Nephron (organoid): ENCODE measurements around the gene RAB25.
A peak's percentile ranks its signal among the peaks of the same experiment; 100 is the strongest.
"Not testable (repeated sequence)": the region's sequence is repeated elsewhere in the genome, so short reads cannot be mapped to it uniquely, and the experiment has no call there.

ENCODE experiments used
- H3K27ac Mint-ChIP-seq, 3 experiments: 2 replicates each; pipeline ENCODE4 v1.8.0; 2020; ENCODE audit warnings: mixed read lengths in 3 of 3, mild to moderate bottlenecking in 2 of 3, moderate library complexity in 1 of 3
- H3K27me3 Mint-ChIP-seq: 2 replicates; pipeline ENCODE4 v1.8.0; 2021; ENCODE audit warnings: low read depth, mild to moderate bottlenecking, moderate library complexity, mixed read lengths
- H3K36me3 Mint-ChIP-seq: 2 replicates; pipeline ENCODE4 v1.8.0; 2020; ENCODE audit warnings: low read depth, mixed read lengths
- H3K4me1 Mint-ChIP-seq: 2 replicates; pipeline ENCODE4 v1.8.0; 2020; ENCODE audit warnings: mixed read lengths
- H3K4me3 Mint-ChIP-seq, 3 experiments: 2 replicates each; pipeline ENCODE4 v1.8.0; 2020; ENCODE audit warnings: mild to moderate bottlenecking in 3 of 3, mixed read lengths in 3 of 3, moderate library complexity in 2 of 3
- H3K9me3 Mint-ChIP-seq: 2 replicates; pipeline ENCODE4 v1.8.0; 2020; ENCODE audit warnings: mixed read lengths
- TF ChIP-seq, protein P1 (sequence below), 3 experiments: fragments of 200-600 bp; sonication (generic); IDR thresholded peaks; one replicate each; pipeline ENCODE4 v1.5.0; 2021; ENCODE audit warnings: antibody characterized with exemption in 3 of 3; ENCODE audit not compliant: unreplicated experiment in 3 of 3

RAB25 gene

DNA sequence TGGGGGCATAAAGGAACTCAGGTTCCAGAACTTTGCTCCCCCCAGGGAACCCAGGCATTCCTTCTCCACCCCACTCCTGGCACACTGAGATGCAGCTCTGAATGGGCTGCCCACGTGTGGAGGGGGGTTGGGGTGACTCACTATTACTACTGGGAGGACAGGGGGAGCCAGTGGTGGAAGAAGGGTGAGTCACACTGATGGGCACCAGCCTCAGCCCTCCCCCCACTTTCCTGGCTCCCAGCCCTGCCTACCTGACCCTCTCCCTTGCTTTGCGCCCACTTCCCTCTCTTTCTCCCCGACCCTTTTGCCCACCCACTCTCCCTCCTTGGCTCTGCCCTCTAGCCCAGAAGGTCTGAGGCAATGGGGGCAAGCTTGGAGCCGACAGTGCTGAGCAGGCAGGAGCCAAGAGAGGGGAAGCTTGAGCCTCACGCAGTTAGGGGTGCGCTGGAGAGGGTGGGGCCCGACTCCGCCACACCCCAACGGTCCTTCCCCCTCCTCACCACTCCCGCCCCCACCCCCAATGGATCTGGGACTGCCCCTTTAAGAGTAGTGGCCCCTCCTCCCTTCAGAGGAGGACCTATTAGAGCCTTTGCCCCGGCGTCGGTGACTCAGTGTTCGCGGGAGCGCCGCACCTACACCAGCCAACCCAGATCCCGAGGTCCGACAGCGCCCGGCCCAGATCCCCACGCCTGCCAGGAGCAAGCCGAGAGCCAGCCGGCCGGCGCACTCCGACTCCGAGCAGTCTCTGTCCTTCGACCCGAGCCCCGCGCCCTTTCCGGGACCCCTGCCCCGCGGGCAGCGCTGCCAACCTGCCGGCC is 53.4 kb downstream of the RAB25 start, which contains the start of gene LMNA:
Gene LMNA (plus strand): TSS at position 611 of the 818 bp plus-strand sequence. CDS start 208 bp downstream, outside the sequence.
- H3K27ac Mint-ChIP-seq = peak within 1 kb of the TSS; percentile 89 to 96 (median 94)
- peaks cover 12% of the 10 kb centered on the region for H3K36me3 Mint-ChIP-seq
- H3K27me3 Mint-ChIP-seq = peaks cover 8% of the 10 kb centered on the region
- no peaks in the 10 kb centered on the region for H3K9me3 Mint-ChIP-seq
- TF ChIP-seq, protein P1, sequence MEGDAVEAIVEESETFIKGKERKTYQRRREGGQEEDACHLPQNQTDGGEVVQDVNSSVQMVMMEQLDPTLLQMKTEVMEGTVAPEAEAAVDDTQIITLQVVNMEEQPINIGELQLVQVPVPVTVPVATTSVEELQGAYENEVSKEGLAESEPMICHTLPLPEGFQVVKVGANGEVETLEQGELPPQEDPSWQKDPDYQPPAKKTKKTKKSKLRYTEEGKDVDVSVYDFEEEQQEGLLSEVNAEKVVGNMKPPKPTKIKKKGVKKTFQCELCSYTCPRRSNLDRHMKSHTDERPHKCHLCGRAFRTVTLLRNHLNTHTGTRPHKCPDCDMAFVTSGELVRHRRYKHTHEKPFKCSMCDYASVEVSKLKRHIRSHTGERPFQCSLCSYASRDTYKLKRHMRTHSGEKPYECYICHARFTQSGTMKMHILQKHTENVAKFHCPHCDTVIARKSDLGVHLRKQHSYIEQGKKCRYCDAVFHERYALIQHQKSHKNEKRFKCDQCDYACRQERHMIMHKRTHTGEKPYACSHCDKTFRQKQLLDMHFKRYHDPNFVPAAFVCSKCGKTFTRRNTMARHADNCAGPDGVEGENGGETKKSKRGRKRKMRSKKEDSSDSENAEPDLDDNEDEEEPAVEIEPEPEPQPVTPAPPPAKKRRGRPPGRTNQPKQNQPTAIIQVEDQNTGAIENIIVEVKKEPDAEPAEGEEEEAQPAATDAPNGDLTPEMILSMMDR (IDR thresholded peaks at IDR 0.05; ENCODE audit: unreplicated experiment in 3 of 3) = no peak
- H3K4me1 Mint-ChIP-seq = peaks cover 63% of the 10 kb centered on the region
- H3K4me3 Mint-ChIP-seq = peak within 1 kb of the TSS; percentile 93 to 98 (median 96)

DNA sequence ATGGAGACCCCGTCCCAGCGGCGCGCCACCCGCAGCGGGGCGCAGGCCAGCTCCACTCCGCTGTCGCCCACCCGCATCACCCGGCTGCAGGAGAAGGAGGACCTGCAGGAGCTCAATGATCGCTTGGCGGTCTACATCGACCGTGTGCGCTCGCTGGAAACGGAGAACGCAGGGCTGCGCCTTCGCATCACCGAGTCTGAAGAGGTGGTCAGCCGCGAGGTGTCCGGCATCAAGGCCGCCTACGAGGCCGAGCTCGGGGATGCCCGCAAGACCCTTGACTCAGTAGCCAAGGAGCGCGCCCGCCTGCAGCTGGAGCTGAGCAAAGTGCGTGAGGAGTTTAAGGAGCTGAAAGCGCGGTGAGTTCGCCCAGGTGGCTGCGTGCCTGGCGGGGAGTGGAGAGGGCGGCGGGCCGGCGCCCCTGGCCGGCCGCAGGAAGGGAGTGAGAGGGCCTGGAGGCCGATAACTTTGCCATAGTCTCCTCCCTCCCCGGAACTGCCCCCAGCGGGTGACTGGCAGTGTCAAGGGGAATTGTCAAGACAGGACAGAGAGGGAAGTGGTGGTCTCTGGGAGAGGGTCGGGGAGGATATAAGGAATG is 54.1 kb downstream of the RAB25 start:
- H3K36me3 Mint-ChIP-seq = peaks cover 10% of the 10 kb centered on the region
- H3K4me3 Mint-ChIP-seq = peak overlapping the region; percentile 93 to 98 (median 96)
- H3K27ac Mint-ChIP-seq = peak overlapping the region; percentile 89 to 96 (median 94)
- peaks cover 63% of the 10 kb centered on the region for H3K4me1 Mint-ChIP-seq
- peaks cover 8% of the 10 kb centered on the region for H3K27me3 Mint-ChIP-seq
- TF ChIP-seq, protein P1 (IDR thresholded peaks at IDR 0.05; ENCODE audit: unreplicated experiment in 3 of 3) = no peak
- H3K9me3 Mint-ChIP-seq = no peaks in the 10 kb centered on the region

DNA sequence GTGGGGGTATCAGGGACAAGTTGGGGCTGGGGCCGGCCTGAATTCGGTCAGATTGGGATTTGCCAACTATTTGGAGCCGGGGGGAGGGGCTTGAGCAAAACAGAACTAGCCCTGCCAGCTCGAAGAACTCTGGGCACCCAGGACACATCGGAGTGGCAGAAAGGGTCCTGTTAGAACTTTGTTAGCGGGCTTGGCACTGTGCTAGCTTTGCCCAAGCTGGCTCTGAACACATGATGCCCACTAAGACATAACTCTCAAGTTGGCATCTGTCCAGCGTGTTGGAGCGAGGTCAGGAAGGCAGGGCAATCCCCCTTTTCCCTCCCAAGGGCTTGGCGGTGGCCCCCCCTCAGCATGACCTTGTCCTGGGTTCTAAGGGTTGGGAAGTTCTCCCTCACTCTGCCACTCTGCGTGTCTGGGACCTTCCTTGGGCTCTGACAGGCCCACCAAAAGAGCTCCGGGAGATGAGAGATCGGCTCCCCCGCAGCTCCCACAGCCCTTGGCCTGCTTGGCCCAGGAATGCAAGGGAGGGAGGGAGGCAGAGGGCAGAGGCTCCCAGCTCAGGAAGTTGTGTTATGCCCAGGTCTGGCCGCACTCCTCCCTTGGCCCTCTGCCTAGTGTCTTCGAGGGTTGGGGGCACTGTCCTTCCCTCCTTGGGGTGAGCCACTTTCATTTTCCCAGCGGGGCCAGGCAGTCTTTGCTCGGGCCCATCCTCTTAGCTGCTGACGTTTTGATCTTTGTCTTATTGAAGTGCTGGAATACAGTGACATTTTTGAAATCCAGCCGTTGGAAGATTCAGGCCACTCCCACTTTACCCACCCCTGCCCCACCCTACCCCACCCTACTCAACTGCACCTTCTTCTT is 54.8 kb downstream of the RAB25 start:
- peaks cover 67% of the 10 kb centered on the region for H3K4me1 Mint-ChIP-seq
- H3K4me3 Mint-ChIP-seq = peak overlapping the region; percentile 93 to 98 (median 96)
- TF ChIP-seq, protein P1 (IDR thresholded peaks at IDR 0.05; ENCODE audit: unreplicated experiment in 3 of 3) = no peak
- peaks cover 8% of the 10 kb centered on the region for H3K27me3 Mint-ChIP-seq
- peaks cover 8% of the 10 kb centered on the region for H3K36me3 Mint-ChIP-seq
- H3K27ac Mint-ChIP-seq = peak overlapping the region; percentile 89 to 96 (median 94)
- no peaks in the 10 kb centered on the region for H3K9me3 Mint-ChIP-seq

DNA sequence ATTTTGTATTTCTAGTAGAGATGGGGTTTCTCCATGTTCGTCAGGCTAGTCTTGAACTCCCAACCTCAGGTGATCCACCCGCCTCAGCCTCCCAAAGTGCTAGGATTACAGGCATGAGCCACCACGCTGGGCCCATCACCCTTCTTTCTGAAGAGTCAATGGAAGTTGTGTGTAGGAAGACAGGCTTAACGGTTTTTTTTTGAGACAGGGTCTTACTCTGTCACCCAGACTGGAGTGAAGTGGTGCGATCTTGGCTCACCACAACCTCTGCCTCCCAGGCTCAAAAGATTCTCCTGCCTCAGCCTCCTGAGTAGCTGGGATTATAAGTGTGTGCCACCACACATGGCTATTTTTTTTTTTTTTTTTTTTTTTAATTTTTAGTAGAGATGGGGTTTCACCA is 55.8 kb downstream of the RAB25 start:
- H3K27me3 Mint-ChIP-seq, H3K9me3 Mint-ChIP-seq, H3K36me3 Mint-ChIP-seq: not testable (repeated sequence)
- H3K4me3 Mint-ChIP-seq = peak overlapping the region; percentile 93 to 98 (median 96)
- peak overlapping the region; percentile 89 to 96 (median 94) for H3K27ac Mint-ChIP-seq
- peaks cover 73% of the 10 kb centered on the region for H3K4me1 Mint-ChIP-seq

DNA sequence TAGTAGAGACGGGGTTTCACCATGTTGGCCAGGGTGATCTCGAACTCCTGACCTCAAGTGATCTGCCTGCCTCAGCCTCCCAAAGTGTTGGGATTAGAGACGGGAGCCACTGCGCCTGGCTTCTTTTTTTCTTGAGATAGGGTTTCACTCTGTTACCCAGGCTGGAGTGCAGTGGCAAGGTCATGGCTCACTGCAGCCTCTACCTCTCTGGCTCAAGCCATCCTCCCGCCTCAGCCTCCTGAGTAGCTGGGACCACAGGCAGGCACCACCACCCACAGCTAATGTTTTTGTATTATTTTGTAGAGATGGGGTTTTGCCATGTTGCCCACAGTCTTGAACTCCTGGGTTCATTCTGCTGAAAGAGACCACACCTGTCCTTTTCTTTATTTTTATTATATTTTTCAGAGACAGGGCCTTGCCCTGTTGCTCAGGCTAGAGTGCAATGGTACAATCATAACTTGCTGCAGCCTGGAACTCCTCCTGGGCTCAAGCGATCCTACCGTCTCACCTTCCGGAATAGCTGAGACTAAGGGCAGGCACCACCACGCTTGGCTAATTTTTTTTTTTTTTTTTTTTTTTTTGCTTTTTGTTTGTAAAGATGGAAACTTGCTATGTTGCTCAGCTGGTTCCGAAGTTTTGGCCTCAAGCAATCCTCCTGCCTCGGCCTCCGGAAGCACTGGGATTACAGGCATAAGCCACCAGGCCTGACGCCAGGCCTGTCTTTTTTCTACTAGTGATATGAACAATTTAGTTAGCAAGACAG is 56.6 kb downstream of the RAB25 start:
- no peaks in the 10 kb centered on the region for H3K9me3 Mint-ChIP-seq
- H3K4me3 Mint-ChIP-seq = peak overlapping the region in 2 of 3 experiments; percentile 83 to 89
- TF ChIP-seq, protein P1 (IDR thresholded peaks at IDR 0.05; ENCODE audit: unreplicated experiment in 3 of 3) = no peak
- peaks cover 71% of the 10 kb centered on the region for H3K4me1 Mint-ChIP-seq
- H3K27me3 Mint-ChIP-seq = peaks cover 8% of the 10 kb centered on the region
- H3K27ac Mint-ChIP-seq = peak overlapping the region; percentile 94 to 96 (median 95)
- peaks cover 5% of the 10 kb centered on the region for H3K36me3 Mint-ChIP-seq
